ENCODE results near the gene PNLIPRP2.

DNA sequence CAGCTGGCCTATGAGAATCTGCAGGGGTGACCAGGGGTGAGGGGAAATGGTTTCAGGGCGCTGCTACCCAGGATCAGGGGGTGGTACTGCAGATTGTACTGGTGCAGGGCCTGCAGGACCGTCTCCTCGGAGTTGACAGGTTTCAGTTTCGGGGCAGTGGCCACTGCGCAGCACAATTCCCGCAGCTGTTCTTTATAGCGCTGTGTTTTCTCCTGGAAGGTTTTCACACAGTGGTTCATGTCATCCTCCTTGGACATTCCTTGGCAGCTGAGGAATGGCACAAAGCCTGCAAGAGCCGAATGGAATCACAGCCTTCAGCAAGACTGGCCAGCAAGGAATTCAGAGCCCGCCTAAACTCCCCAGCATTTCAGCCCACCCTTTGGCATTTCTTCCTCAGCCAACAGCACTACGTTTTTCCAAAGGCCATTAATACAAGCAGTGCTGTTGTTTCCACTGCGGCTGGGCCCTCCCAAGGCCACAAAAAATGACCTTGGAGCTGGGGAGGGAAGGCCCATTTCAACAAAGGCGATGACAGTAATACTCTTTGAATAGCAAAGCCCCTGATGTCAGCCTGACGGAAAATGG, 44.9 kb downstream of the PNLIPRP2 start:
- TF ChIP-seq, protein P1, sequence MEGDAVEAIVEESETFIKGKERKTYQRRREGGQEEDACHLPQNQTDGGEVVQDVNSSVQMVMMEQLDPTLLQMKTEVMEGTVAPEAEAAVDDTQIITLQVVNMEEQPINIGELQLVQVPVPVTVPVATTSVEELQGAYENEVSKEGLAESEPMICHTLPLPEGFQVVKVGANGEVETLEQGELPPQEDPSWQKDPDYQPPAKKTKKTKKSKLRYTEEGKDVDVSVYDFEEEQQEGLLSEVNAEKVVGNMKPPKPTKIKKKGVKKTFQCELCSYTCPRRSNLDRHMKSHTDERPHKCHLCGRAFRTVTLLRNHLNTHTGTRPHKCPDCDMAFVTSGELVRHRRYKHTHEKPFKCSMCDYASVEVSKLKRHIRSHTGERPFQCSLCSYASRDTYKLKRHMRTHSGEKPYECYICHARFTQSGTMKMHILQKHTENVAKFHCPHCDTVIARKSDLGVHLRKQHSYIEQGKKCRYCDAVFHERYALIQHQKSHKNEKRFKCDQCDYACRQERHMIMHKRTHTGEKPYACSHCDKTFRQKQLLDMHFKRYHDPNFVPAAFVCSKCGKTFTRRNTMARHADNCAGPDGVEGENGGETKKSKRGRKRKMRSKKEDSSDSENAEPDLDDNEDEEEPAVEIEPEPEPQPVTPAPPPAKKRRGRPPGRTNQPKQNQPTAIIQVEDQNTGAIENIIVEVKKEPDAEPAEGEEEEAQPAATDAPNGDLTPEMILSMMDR (IDR thresholded peaks at IDR 0.05; ENCODE audit: low read depth, low read length, poor library complexity, severe bottlenecking), result no peak
- no peak for TF ChIP-seq EZH2phosphoT487 (IDR thresholded peaks at IDR 0.05; ENCODE audit: borderline replicate concordance, low read length)

Measured in DOHH2 (cell line).